ENCODE measurements around the gene CDH23. TPM values are rescaled to one million over a fixed set of nuclear protein-coding genes. Genes with fewer than 3 reads are reported as not detected.

The CDH23 gene
- total RNA-seq, 2 experiments from 2014 or later = 1.6 TPM

DNA sequence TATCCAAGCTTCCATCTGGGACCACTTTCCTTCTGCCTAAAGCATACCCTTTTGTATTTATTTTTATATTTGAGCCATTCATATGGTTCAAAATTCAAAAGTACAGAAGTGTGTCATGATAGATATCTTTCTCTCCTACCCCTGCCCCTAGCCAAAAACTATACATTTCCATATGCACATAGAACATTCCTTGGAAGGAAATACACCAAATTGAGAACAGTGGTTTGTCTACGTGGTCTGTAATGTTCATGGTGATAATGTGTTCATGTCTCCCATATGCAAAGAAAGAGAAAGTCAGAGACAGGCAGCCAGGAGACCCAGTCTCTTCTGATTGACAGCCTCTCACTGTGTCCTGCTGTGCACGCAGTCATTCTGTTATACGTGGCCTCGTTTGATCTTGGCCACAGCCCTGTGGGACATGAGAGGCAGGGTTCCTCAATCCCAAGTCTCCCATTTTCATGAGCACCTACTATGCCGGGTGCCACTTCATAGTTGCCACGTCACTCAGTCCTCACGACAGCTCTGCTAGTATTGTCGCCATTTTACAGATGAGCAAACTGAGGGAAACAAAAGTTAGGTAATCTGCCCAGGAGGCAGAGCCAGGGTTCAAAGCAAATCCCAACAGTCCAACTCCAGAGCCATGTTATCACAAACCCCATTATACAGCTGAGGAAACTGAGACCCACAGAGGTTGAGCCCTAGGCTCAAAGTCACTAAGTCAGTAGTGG lies 8.0 kb upstream of the CDH23 start:
- no peaks in the 10 kb centered on the region for H3K9me3 Mint-ChIP-seq
- no peak overlapping the region for H3K4me3 Mint-ChIP-seq
- no peaks in the 10 kb centered on the region for H3K4me1 Mint-ChIP-seq (ENCODE audit: low read depth)
- no peak for DNase-seq
- intact Hi-C loops (cut with micrococcal nuclease) = no loop called here
- H3K27ac Mint-ChIP-seq = no peak overlapping the region
- H3K36me3 Mint-ChIP-seq (ENCODE audit: low read depth) = no peaks in the 10 kb centered on the region
- CTCF ChIA-PET = interaction anchor here (0.9 to 1.0 kb wide), 2 partner anchors 182 to 221 kb away, joined by 3 to 6 read pairs; no protein-coding TSS in a partner anchor
- H3K27me3 Mint-ChIP-seq (ENCODE audit: low read depth) = peaks cover 9% of the 10 kb centered on the region

DNA sequence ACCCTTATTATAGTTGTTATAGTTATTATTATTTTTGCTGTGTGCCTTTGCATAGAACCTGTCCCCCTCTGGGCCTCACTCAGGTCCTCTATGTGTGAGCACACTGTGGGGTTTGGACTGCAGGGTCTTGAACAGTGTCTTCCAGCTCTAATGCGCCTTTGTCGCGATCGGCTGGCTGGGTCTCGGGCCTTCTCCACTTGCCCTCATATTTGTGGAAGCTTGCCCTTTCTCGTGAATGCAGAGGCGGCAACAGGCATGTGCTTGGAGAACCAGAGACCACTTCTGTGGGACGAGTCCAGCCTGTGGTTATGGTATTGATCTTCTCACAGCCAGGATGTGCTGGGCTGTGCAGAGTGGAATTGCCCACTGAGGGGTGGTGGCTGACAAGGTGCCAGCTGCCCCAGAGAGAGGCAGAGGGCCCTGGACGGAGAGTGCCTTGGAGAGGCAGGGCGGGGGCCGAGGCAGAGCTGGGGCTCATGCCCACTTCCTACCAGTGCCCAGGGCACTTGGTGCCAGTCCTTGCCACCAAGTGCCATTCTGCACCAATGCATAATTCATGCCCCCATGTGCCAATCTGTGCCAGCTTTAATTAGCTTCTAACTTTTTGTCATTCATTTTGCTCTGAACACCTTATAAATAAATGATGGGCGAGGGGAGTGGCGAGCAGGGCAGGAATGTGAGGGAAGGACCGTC lies 6.8 kb upstream of the CDH23 start:
- H3K36me3 Mint-ChIP-seq (ENCODE audit: low read depth) = no peaks in the 10 kb centered on the region
- CTCF ChIA-PET = interaction anchor here (0.9 to 1.0 kb wide), 4 partner anchors 76 to 307 kb away, joined by 3 to 6 read pairs (median 3); no protein-coding TSS in a partner anchor
- intact Hi-C loops (cut with micrococcal nuclease) = no loop called here
- H3K9me3 Mint-ChIP-seq = no peaks in the 10 kb centered on the region
- H3K27ac Mint-ChIP-seq = no peak overlapping the region
- H3K4me3 Mint-ChIP-seq = no peak overlapping the region
- H3K4me1 Mint-ChIP-seq (ENCODE audit: low read depth) = no peaks in the 10 kb centered on the region
- H3K27me3 Mint-ChIP-seq (ENCODE audit: low read depth) = peaks cover 17% of the 10 kb centered on the region
- DNase-seq = no peak

DNA sequence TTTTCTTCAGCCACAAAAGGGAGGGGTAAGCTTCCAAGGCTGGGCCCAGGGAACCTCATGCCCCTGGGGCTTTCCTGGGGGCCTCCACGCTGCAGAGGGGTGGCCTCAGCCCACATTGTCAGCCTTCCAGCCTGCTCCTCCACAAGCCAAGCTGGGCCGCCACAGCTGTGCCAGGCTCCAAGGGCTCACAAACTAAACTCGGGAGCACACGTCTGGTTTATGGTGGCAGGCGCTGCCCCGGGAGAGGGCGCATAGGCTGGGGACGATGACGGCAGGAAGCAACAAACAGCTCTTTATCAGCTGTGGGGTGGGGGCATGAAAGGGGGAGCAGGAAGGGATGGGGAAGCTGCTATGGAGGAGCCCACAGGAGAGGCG lies 6.3 kb upstream of the CDH23 start:
- Mint-ChIP-seq H3K9me3 (no peaks in the 10 kb centered on the region), H3K36me3 (ENCODE audit: low read depth) (no peaks in the 10 kb centered on the region), H3K4me1 (ENCODE audit: low read depth) (no peaks in the 10 kb centered on the region), H3K4me3 (no peak overlapping the region), H3K27me3 (ENCODE audit: low read depth) (peaks cover 22% of the 10 kb centered on the region), H3K27ac (no peak overlapping the region)
- intact Hi-C loops (cut with micrococcal nuclease) = no loop called here
- DNase-seq = no peak
- CTCF ChIA-PET = interaction anchor here (0.9 to 1.0 kb wide), 3 partner anchors 9 to 307 kb away, joined by 3 read pairs; no protein-coding TSS in a partner anchor

DNA sequence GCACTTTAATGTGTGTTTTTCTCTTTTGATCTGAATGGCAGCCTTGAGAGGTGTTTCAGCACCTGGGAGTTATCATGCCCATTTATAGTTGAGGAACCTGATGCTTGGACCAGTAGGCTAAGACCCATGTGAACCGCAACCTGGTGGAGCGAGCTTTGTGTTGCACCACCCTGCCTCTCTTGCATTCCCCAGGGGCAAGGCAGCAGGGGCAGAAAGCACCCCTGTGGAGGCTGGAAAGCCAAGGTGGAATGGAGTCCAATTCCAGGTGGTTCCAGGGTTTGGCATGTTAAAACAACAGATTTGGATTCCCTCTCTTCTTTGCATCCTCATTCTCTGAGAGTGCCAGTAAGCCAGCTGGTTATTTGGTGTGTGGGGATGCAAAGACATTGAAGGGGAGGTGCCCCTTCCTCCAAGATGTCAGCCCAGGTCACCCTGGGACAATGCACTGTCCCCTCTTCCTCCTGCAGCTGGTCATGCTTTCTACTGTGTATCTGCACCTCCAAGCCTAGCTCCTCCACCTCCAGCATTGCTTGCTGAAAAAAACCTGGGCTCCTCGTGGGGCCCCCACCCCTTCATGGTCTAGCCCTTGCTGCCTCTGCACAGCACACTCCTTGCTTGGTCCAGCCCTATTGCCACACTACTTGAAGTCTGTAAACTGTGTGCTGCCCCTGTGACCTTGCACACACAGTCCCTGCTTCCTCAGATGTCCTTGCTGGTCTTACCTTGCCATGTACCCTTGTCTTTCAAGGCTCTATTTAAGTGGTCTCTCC lies 5.6 kb upstream of the CDH23 start:
- CTCF ChIA-PET = interaction anchor here (0.9 to 1.0 kb wide), 3 partner anchors 9 to 306 kb away, joined by 3 read pairs; no protein-coding TSS in a partner anchor
- H3K4me1 Mint-ChIP-seq (ENCODE audit: low read depth) = no peaks in the 10 kb centered on the region
- DNase-seq = no peak
- H3K9me3 Mint-ChIP-seq = no peaks in the 10 kb centered on the region
- intact Hi-C loops (cut with micrococcal nuclease) = no loop called here
- no peaks in the 10 kb centered on the region for H3K36me3 Mint-ChIP-seq (ENCODE audit: low read depth)
- H3K4me3 Mint-ChIP-seq = no peak overlapping the region
- no peak overlapping the region for H3K27ac Mint-ChIP-seq
- peaks cover 29% of the 10 kb centered on the region for H3K27me3 Mint-ChIP-seq (ENCODE audit: low read depth)

DNA sequence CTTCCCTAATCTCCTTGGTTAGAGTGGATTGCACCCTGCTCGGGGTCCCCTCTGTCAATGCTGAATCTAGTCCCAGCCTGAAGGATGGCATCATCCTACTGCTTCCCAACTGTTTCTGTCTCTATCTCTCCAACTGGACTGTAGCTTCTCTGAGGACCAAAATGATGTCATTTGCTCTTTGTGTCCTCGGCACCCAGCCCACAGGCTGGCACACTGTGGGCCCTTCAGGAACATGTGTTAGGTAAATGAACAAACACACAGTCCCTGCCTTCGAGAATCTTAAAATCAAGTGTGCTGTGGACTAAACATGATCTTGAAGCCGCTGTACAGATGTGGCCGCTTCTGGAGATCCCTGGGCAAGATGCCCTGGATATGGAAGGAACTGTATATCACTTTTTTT lies 5.0 kb upstream of the CDH23 start:
- CTCF ChIA-PET = interaction anchor here (1.0 kb wide), 1 partner anchor 8 kb away, joined by 3 read pairs; no protein-coding TSS in a partner anchor
- no peaks in the 10 kb centered on the region for H3K9me3 Mint-ChIP-seq
- no peaks in the 10 kb centered on the region for H3K4me1 Mint-ChIP-seq (ENCODE audit: low read depth)
- intact Hi-C loops (cut with micrococcal nuclease) = no loop called here
- no peak overlapping the region for H3K27ac Mint-ChIP-seq
- H3K27me3 Mint-ChIP-seq (ENCODE audit: low read depth) = peaks cover 29% of the 10 kb centered on the region
- DNase-seq = no peak
- no peaks in the 10 kb centered on the region for H3K36me3 Mint-ChIP-seq (ENCODE audit: low read depth)
- no peak overlapping the region for H3K4me3 Mint-ChIP-seq

DNA sequence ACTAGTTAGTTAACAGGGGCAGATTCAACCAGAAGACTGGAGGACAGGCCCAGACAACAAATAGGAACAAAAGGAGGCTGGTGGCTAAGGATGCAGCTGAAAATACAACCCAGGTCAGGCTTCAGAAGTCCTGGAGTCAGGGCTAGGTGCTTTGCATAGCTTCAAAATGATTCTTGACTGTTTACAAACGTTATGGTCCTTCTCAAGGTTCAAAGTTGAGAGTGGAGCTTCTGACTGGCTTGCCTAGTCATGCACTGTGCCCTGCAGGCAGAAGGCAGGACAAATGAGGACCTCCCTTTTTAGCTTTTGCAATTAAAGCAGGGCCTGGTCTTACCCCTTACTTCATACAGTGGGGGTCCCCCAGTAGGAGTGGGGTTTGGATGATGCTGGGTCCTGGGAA lies 4.4 kb upstream of the CDH23 start:
- Mint-ChIP-seq H3K36me3 (ENCODE audit: low read depth) (no peaks in the 10 kb centered on the region), H3K9me3 (no peaks in the 10 kb centered on the region), H3K4me3 (no peak overlapping the region), H3K4me1 (ENCODE audit: low read depth) (no peaks in the 10 kb centered on the region), H3K27ac (no peak overlapping the region), H3K27me3 (ENCODE audit: low read depth) (peaks cover 29% of the 10 kb centered on the region)
- CTCF ChIA-PET = interaction anchor here (0.7 kb wide), 1 partner anchor 24 kb away, joined by 3 read pairs; no protein-coding TSS in a partner anchor
- intact Hi-C loops (cut with micrococcal nuclease) = no loop called here
- no peak for DNase-seq

DNA sequence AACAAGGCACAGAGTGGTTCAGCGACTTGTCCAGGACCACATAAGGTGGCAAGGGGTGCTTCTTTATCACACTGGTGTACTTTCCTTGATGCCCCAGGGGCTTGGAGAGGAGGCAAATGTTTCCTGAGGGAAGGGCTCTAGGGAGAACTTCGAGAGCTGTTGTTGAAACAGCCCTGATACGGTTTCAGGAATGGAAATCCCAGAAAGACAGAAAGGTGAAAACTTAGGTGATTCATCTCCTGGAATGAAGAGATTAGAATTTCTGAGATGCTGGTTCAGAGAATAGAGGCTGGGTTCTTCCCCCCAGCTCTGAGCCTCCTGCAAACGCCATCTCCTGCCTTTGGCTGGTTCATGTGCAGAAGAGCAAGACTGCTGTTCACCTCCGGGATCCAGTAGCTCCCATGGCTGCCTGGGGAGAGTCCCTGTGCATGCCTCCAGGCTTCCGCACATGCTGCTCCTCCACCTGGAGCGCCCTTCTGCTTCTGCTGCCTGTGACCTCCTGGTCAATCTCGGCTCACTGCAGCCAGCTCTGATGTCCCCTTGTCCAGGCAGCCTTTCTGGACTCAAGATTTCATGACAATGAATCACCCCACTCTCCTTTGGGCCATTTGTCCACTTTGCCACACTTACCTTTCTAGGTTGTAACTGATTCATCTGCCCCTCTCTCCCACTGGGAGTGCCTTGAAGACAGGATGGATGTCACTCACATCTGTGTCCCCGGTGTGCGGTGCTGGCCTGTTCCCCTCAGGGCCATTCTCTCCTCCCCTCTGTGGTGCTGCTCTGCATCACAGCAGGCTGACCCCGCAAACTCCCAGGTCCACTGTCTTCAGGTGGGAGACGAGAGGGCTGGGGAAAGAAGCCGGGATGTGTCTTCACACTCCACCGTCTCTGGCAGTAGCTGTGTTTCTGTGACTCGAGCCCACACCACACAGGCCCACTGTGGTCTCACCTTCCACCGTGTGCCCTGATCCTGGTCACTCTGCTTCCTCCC lies 3.6 kb upstream of the CDH23 start:
- DNase-seq = no peak
- intact Hi-C loops (cut with micrococcal nuclease) = no loop called here
- H3K27ac Mint-ChIP-seq = no peak overlapping the region

DNA sequence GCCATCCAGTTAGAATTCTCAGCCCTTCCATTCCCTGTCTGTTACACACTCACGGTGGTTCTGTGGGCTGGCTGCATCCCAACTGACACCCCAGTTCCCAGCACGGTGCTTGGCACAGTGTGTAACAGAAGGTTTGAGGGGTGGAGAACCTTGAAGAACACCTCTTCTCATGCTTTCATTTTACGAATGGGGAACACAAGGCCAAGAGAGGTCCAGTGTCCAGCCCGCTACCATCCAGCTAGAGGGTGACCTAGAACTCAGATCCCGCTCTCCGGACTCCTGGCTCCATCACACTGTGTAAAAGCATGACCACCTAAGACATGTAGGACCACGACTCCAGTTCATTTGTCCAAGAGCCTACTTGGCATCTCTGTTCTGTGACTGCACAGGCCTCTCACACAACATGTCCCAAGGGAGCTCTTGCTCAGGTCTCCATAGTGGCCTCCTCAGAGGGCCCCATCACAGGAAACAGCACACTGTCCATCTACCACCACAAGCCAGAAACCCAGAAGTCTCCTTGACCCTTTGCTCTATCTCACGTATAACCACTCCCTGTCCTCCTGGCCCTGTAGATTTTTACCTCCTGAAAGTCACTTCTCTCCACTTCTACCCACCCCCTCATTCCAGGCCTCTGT lies 2.8 kb upstream of the CDH23 start:
- CTCF ChIA-PET = no interaction called here
- Mint-ChIP-seq H3K36me3 (ENCODE audit: low read depth) (no peaks in the 10 kb centered on the region), H3K9me3 (no peaks in the 10 kb centered on the region), H3K27me3 (ENCODE audit: low read depth) (peaks cover 45% of the 10 kb centered on the region), H3K27ac (no peak overlapping the region), H3K4me3 (no peak overlapping the region), H3K4me1 (ENCODE audit: low read depth) (peaks cover 2% of the 10 kb centered on the region)
- DNase-seq = no peak
- intact Hi-C loops (cut with micrococcal nuclease) = no loop called here

More for the DNA sequence above, 3.6 kb upstream of the CDH23 start:
- Mint-ChIP-seq H3K27me3 (ENCODE audit: low read depth) (peaks cover 36% of the 10 kb centered on the region), H3K4me1 (ENCODE audit: low read depth) (peaks cover 2% of the 10 kb centered on the region), H3K36me3 (ENCODE audit: low read depth) (no peaks in the 10 kb centered on the region), H3K9me3 (no peaks in the 10 kb centered on the region), H3K4me3 (no peak overlapping the region)
- CTCF ChIA-PET = interaction anchor here (0.7 to 0.9 kb wide), 2 partner anchors 8 to 25 kb away, joined by 3 to 4 read pairs; no protein-coding TSS in a partner anchor

DNA sequence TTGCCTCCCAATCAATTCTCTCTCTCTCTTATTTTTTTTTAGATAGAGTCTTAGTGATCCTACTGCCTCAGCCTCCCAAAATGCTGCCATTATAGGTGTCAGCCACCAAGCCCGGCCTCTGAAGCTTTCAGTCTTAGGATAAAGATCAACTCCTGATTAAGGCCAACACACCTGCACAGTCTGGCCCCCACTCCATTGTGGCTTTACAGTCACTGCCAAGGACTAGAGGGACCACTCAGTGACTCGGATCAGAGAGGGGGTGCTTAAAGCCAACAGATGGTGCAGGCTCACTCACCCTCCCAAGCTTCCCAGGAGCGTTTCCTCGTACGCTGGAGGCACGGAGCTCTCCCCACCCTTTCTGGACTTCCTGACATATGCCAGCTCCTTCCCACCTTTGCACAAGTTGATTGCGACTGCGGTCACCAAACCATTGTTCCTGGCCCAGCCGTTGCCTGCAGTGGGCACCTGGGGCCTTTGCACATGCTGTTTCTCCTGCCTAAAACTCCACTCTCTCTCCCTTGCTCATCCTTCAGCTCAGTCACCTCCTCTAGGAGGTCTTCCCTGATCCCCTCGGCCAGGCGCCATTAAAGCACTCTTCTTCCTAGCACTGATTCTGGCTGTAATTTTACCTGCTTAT lies 1.7 kb upstream of the CDH23 start:
- Mint-ChIP-seq H3K4me3 (no peak overlapping the region), H3K4me1 (ENCODE audit: low read depth) (peaks cover 2% of the 10 kb centered on the region), H3K27ac (no peak overlapping the region), H3K9me3 (no peaks in the 10 kb centered on the region), H3K36me3 (ENCODE audit: low read depth) (no peaks in the 10 kb centered on the region), H3K27me3 (ENCODE audit: low read depth) (peaks cover 55% of the 10 kb centered on the region)
- CTCF ChIA-PET = interaction anchor here (0.9 to 5.1 kb wide), 11 partner anchors 10 to 303 kb away, joined by 3 to 40 read pairs (median 4); partner anchors contain the start of gene SLC29A3
- intact Hi-C loops (cut with micrococcal nuclease) = loop anchor here (5.0 kb wide), 1 partner anchor 502 kb away; no protein-coding TSS in a partner anchor
- DNase-seq = no peak

DNA sequence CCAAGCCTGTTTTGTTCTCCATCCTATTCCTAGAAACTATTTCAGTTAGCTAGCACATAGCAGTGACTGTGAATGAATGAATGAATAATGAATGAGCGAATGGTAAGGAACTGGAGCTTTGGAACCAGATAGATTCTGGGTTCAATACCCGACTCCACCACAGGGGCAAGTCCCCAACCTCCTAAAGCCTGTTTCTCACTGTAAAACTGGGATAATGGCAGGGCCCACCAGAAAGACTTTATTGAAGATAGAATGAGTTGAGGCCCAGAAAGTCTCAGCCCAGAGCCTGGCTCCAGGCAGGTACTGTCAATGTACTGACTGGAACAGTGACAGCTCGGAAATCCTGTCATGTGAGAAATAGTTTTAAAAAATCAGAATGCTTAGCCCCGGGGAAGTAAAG lies 1.1 kb upstream of the CDH23 start:
- no peak overlapping the region for H3K27ac Mint-ChIP-seq
- H3K4me3 Mint-ChIP-seq = no peak overlapping the region
- peaks cover 2% of the 10 kb centered on the region for H3K4me1 Mint-ChIP-seq (ENCODE audit: low read depth)
- no peaks in the 10 kb centered on the region for H3K36me3 Mint-ChIP-seq (ENCODE audit: low read depth)
- intact Hi-C loops (cut with micrococcal nuclease) = loop anchor here (1.0 to 5.0 kb wide), 5 partner anchors 175 to 502 kb away; no protein-coding TSS in a partner anchor
- DNase-seq = no peak
- CTCF ChIA-PET = interaction anchor here (0.7 to 5.1 kb wide), 16 partner anchors 11 to 417 kb away, joined by 3 to 40 read pairs (median 4); partner anchors contain the start of gene SLC29A3
- H3K9me3 Mint-ChIP-seq = no peaks in the 10 kb centered on the region
- peaks cover 58% of the 10 kb centered on the region for H3K27me3 Mint-ChIP-seq (ENCODE audit: low read depth)
